Activated CD8-positive, alpha-beta memory T cell treated with anti-CD3 and anti-CD28 coated beads for 48 hours (primary cell): ENCODE data around the gene MT2A.
"Not testable (repeated sequence)": the region's sequence is repeated elsewhere in the genome, so short reads cannot be mapped to it uniquely, and the experiment has no call there.

ENCODE experiments used
- DNase-seq, 3 experiments: peaks; one replicate each; pipeline ENCODE4 v3.0.0-alpha.2; 2020; ENCODE audit warnings: low read depth in 2 of 3, low spot score in 2 of 3

The MT2A gene

GRCh38 chr16:56618138-56618537, 9.8 kb downstream of the MT2A start:
- DNase-seq, result no peak

- no peak for DNase-seq
Observed at GRCh38 chr16:56620339-56620897, 12.0 kb downstream of the MT2A start.

- DNase-seq, result not testable (repeated sequence)
Observed at GRCh38 chr16:56621665-56622445, 13.5 kb downstream of the MT2A start.

- not testable (repeated sequence) for DNase-seq
Observed at GRCh38 chr16:56623184-56623583, 14.8 kb downstream of the MT2A start.

- no peak for DNase-seq
Observed at GRCh38 chr16:56623637-56624036, 15.3 kb downstream of the MT2A start.

- DNase-seq, result peak in 1 of 3 experiments; percentile 61
Observed at GRCh38 chr16:56625140-56625942, 17.0 kb downstream of the MT2A start, which contains the start of gene MT1E. Gene MT1E (plus strand): TSS chr16:56625781. CDS start chr16:56625852, 71 bp downstream.

GRCh38 chr16:56625943-56626654, 17.7 kb downstream of the MT2A start:
- no peak for DNase-seq

- DNase-seq, result no peak
Observed at GRCh38 chr16:56626685-56627084, 18.3 kb downstream of the MT2A start.

GRCh38 chr16:56628486-56629350, 20.3 kb downstream of the MT2A start:
- no peak for DNase-seq

- DNase-seq, result no peak
Observed at GRCh38 chr16:56629531-56629930, 21.1 kb downstream of the MT2A start.

GRCh38 chr16:56630134-56630533, 21.8 kb downstream of the MT2A start:
- no peak for DNase-seq

GRCh38 chr16:56631197-56631596, 22.8 kb downstream of the MT2A start:
- no peak for DNase-seq

- DNase-seq, result no peak
Observed at GRCh38 chr16:56631832-56632155, 23.4 kb downstream of the MT2A start.

GRCh38 chr16:56632156-56632847, 23.9 kb downstream of the MT2A start, which contains the start of gene MT1M:
Gene MT1M (plus strand): TSS chr16:56632659. CDS start chr16:56632732, 73 bp downstream.
- no peak for DNase-seq

GRCh38 chr16:56632848-56633365, 24.5 kb downstream of the MT2A start:
- DNase-seq, result no peak

GRCh38 chr16:56633535-56633934, 25.2 kb downstream of the MT2A start:
- no peak for DNase-seq

- DNase-seq, result no peak
Observed at GRCh38 chr16:56634715-56635440, 26.5 kb downstream of the MT2A start.

GRCh38 chr16:56635441-56635967, 27.1 kb downstream of the MT2A start:
- no peak for DNase-seq
